H9 (cell line): ENCODE results near the gene SPDYE6. TPM values are rescaled to one million over a fixed set of nuclear protein-coding genes. Genes with fewer than 3 reads are reported as not detected.

Experiments used
- DNase-seq: peaks from one replicate; pipeline ENCODE4 v3.0.0-alpha.2; 2017
- H2AFZ ChIP-seq: one replicate; pipeline ENCODE4 v1.6.1; 2013; ENCODE audit warnings: mild to moderate bottlenecking, low read length, control low read depth, moderate library complexity
- H2AK5ac ChIP-seq: 2 replicates; pipeline ENCODE4 v1.6.1; 2013; ENCODE audit warnings: low read length, control low read depth, mixed read lengths; ENCODE audit not compliant: insufficient read length
- H2BK120ac ChIP-seq: one replicate; pipeline ENCODE4 v1.6.1; 2013; ENCODE audit warnings: low read depth, mild to moderate bottlenecking, low read length, control low read depth, inconsistent platforms; ENCODE audit not compliant: poor library complexity, severe bottlenecking
- H2BK12ac ChIP-seq: 2 replicates; pipeline ENCODE4 v1.6.1; 2013; ENCODE audit warnings: low read length, control low read depth, mixed read lengths, low read depth; ENCODE audit not compliant: insufficient read length
- H2BK15ac ChIP-seq: 2 replicates; pipeline ENCODE4 v1.6.1; 2013; ENCODE audit warnings: low read depth, low read length, control low read depth
- H2BK20ac ChIP-seq: one replicate; pipeline ENCODE4 v1.6.1; 2013; ENCODE audit warnings: low read depth, mild to moderate bottlenecking, low read length, control low read depth, inconsistent platforms; ENCODE audit not compliant: poor library complexity, severe bottlenecking
- H2BK5ac ChIP-seq: 2 replicates; pipeline ENCODE4 v1.6.1; 2013; ENCODE audit warnings: low read length, control low read depth, mixed read lengths; ENCODE audit not compliant: insufficient read length
- H3K14ac ChIP-seq: 2 replicates; pipeline ENCODE4 v1.6.1; 2013; ENCODE audit warnings: low read length, control low read depth; ENCODE audit not compliant: insufficient read depth
- H3K18ac ChIP-seq: 2 replicates; pipeline ENCODE4 v1.6.1; 2013; ENCODE audit warnings: low read depth, mild to moderate bottlenecking, mixed read lengths, low read length, control low read depth; ENCODE audit not compliant: insufficient read length
- H3K23ac ChIP-seq: 2 replicates; pipeline ENCODE4 v1.6.1; 2013; ENCODE audit warnings: low read length, control low read depth, mixed read lengths, low read depth; ENCODE audit not compliant: insufficient read length
- H3K23me2 ChIP-seq: 2 replicates; pipeline ENCODE4 v1.6.1; 2013; ENCODE audit warnings: low read depth, mild to moderate bottlenecking, mixed read lengths, low read length, control low read depth; ENCODE audit not compliant: insufficient read length, poor library complexity, severe bottlenecking
- H3K27ac ChIP-seq: 2 replicates; pipeline ENCODE4 v1.5.1; 2013; ENCODE audit warnings: low read length, control low read depth, mixed read lengths, low read depth; ENCODE audit not compliant: insufficient read length
- H3K27me3 ChIP-seq: 2 replicates; pipeline ENCODE4 v1.6.1; 2013; ENCODE audit warnings: low read length, control low read depth, inconsistent platforms; ENCODE audit not compliant: insufficient read depth
- H3K4ac ChIP-seq: 2 replicates; pipeline ENCODE4 v1.6.1; 2013; ENCODE audit warnings: low read depth, mild to moderate bottlenecking, control low read depth, inconsistent platforms, low read length, moderate library complexity
- H3K4me1 ChIP-seq: 2 replicates; pipeline ENCODE4 v1.6.1; 2013; ENCODE audit warnings: low read length, control low read depth, inconsistent platforms; ENCODE audit not compliant: insufficient read depth
- H3K4me2 ChIP-seq: 2 replicates; pipeline ENCODE4 v1.6.1; 2013; ENCODE audit warnings: low read length, control low read depth, mixed read lengths; ENCODE audit not compliant: insufficient read length, insufficient read depth
- H3K56ac ChIP-seq: 2 replicates; pipeline ENCODE4 v1.6.1; 2013; ENCODE audit warnings: low read depth, mild to moderate bottlenecking, mixed read lengths, low read length, control low read depth; ENCODE audit not compliant: insufficient read length
- H3K79me1 ChIP-seq: 2 replicates; pipeline ENCODE4 v1.6.1; 2013; ENCODE audit warnings: low read depth, mild to moderate bottlenecking, moderate library complexity, low read length, control low read depth, inconsistent platforms; ENCODE audit not compliant: insufficient read depth, poor library complexity, severe bottlenecking
- H3K79me2 ChIP-seq: 2 replicates; pipeline ENCODE4 v1.6.1; 2013; ENCODE audit warnings: low read length, control low read depth, inconsistent platforms; ENCODE audit not compliant: insufficient read depth
- H3K9ac ChIP-seq: 2 replicates; pipeline ENCODE4 v1.6.1; 2013; ENCODE audit warnings: low read length, control low read depth, mixed read lengths; ENCODE audit not compliant: insufficient read length; ENCODE audit errors: extremely low read depth
- H3K9me3 ChIP-seq: one replicate; pipeline ENCODE4 v1.6.1; 2013; ENCODE audit warnings: low read depth, low read length, inconsistent platforms; ENCODE audit not compliant: control insufficient read depth
- H3T11ph ChIP-seq: one replicate; pipeline ENCODE4 v1.6.1; 2013; ENCODE audit warnings: mild to moderate bottlenecking, low read length, control low read depth, inconsistent platforms
- H4K20me1 ChIP-seq: one replicate; pipeline ENCODE4 v1.6.1; 2013; ENCODE audit not compliant: control insufficient read depth, insufficient read length, insufficient read depth
- H4K5ac ChIP-seq: 2 replicates; pipeline ENCODE4 v1.6.1; 2013; ENCODE audit warnings: low read depth, mild to moderate bottlenecking, mixed read lengths, low read length, control low read depth; ENCODE audit not compliant: insufficient read length
- H4K8ac ChIP-seq: replicated peaks from 2 replicates; pipeline ENCODE4 v1.6.1; 2013; ENCODE audit warnings: low read length, control low read depth, mixed read lengths, low read depth; ENCODE audit not compliant: insufficient read length
- H4K91ac ChIP-seq: 2 replicates; pipeline ENCODE4 v1.6.1; 2013; ENCODE audit warnings: low read depth, mild to moderate bottlenecking, moderate library complexity, mixed read lengths, low read length, control low read depth; ENCODE audit not compliant: insufficient read length
- H3K27ac Mint-ChIP-seq, 3 experiments: 2 replicates in 2 of 3; 3 replicates in 1 of 3; pipeline ENCODE4 v1.8.0; 2020 to 2021; ENCODE audit warnings: mixed read lengths in 3 of 3, mild to moderate bottlenecking in 1 of 3, moderate library complexity in 1 of 3
- H3K27me3 Mint-ChIP-seq: 2 replicates; pipeline ENCODE4 v1.8.0; 2021; ENCODE audit warnings: low read depth, mild to moderate bottlenecking, moderate library complexity, mixed read lengths
- H3K36me3 Mint-ChIP-seq, 3 experiments: 2 replicates in 2 of 3; 3 replicates in 1 of 3; pipeline ENCODE4 v1.8.0; 2020 to 2021; ENCODE audit warnings: low read depth in 3 of 3, mixed read lengths in 3 of 3; ENCODE audit not compliant: insufficient read depth in 1 of 3
- H3K4me1 Mint-ChIP-seq, 2 experiments: 2 replicates each; pipeline ENCODE4 v1.8.0; 2020; ENCODE audit warnings: mixed read lengths in 2 of 2
- H3K4me3 Mint-ChIP-seq, 2 experiments: 2 replicates in 1 of 2; 3 replicates in 1 of 2; pipeline ENCODE4 v1.8.0; 2020 to 2021; ENCODE audit warnings: mild to moderate bottlenecking in 2 of 2, mixed read lengths in 2 of 2, moderate library complexity in 1 of 2
- H3K9me3 Mint-ChIP-seq, 2 experiments: 2 replicates in 1 of 2; 3 replicates in 1 of 2; pipeline ENCODE4 v1.8.0; 2020; ENCODE audit warnings: mild to moderate bottlenecking in 2 of 2, mixed read lengths in 2 of 2, moderate library complexity in 1 of 2
- CTCF ChIP-seq: fragments of 200-600 bp; sonication (generic); conservative IDR thresholded peaks from 3 replicates; pipeline ENCODE4 v1.8.0; 2021; ENCODE audit warnings: antibody characterized with exemption, mild to moderate bottlenecking
- WGBS: extraction: QIAGEN DNeasy Blood & Tissue Kit; methylation state at CpG from one replicate; pipeline ENCODE4 v1.1.7; 2013; ENCODE audit warnings: missing lambda C conversion rate, low lambda C conversion rate, mixed read lengths; ENCODE audit not compliant: insufficient read length; ENCODE audit errors: extremely low coverage; 5-methylcytosine and 5-hydroxymethylcytosine counted together
- total RNA-seq: library from RNA; stranded (reverse); gene quantifications from 2 replicates; pipeline ENCODE4 v1.2.1, GENCODE V29; 2021

The SPDYE6 gene
- total RNA-seq, 1 experiment from 2014 or later, result not detected

GRCh38 chr7:102321351-102322201 lies 34.7 kb downstream of the SPDYE6 start:
- peaks cover 19% of the 10 kb centered on the region for H3K27me3 Mint-ChIP-seq
- Histone ChIP-seq H3K27me3 (no peaks in the 10 kb centered on the region), H3K18ac (no peak overlapping the region), H2AFZ (no peak overlapping the region), H2BK5ac (no peak overlapping the region), H2AK5ac (no peak overlapping the region), H3K14ac (no peak overlapping the region), H3K23ac (no peak overlapping the region), H3K9me3 (no peaks in the 10 kb centered on the region), H3K9ac (no peak overlapping the region), H3K27ac (no peak overlapping the region), H4K91ac (no peak overlapping the region), H2BK20ac (no peak overlapping the region), H2BK15ac (no peak overlapping the region), H3K23me2 (no peaks in the 10 kb centered on the region), H3K56ac (no peak overlapping the region), H2BK120ac (no peak overlapping the region), H3K4me2 (peak overlapping the region; percentile 1), H3K4ac (no peak overlapping the region), H3K4me1 (no peaks in the 10 kb centered on the region; the same call in 1 of the 2 replicates), H4K5ac (no peak overlapping the region), H4K20me1 (no peaks in the 10 kb centered on the region), H3K79me1 (no peaks in the 10 kb centered on the region), H4K8ac (no peak overlapping the region), H3K79me2 (no peaks in the 10 kb centered on the region), H2BK12ac (no peak overlapping the region), H3T11ph (no peak overlapping the region)
- peak overlapping the region in 1 of 2 experiments; percentile 38; a peak in 2 of 5 replicates for H3K4me3 Mint-ChIP-seq
- TF ChIP-seq CTCF, result no peak; the same call in 2 of the 3 replicates
- no peaks in the 10 kb centered on the region for H3K9me3 Mint-ChIP-seq
- H3K27ac Mint-ChIP-seq, result peak overlapping the region in 1 of 3 experiments; percentile 72; a peak in 1 of 7 replicates
- WGBS, result no CpG with 5 or more reads among the region's 73 CpGs
- DNase-seq, result peak; percentile 62
- H3K4me1 Mint-ChIP-seq, result peaks cover 13 to 23% of the 10 kb centered on the region in 2 experiments
- H3K36me3 Mint-ChIP-seq, result peaks cover 0 to 6% (median 6%) of the 10 kb centered on the region in 3 experiments; a peak in 3 of 7 replicates
